Adrenal gland (tissue), 12 donors: ENCODE measurements around the gene CRIP1. TPM values are rescaled to one million over a fixed set of nuclear protein-coding genes. Genes with fewer than 3 reads are reported as not detected.

Experiments used
- DNase-seq, 7 donors: peaks; one replicate each; pipeline ENCODE4 v3.0.0-alpha.2; 2019 to 2020
- H3K27ac ChIP-seq, 5 donors: fragments of 200-600 bp; sonication (generic) in 4 of 5; 1 replicate in 3 of 5; 2 replicates in 2 of 5; pipeline versions ENCODE4 v1.5.1 to v1.8.0; 2016 to 2020; ENCODE audit warnings: mild to moderate bottlenecking in 1 of 5
- H3K27me3 ChIP-seq: fragments of 200-600 bp; 2 replicates; pipeline ENCODE4 v1.8.0; 2021
- H3K36me3 ChIP-seq, 2 donors: fragments of 200-600 bp; replicated peaks in 1 of 2; 1 replicate in 1 of 2; 2 replicates in 1 of 2; pipeline versions ENCODE4 v1.5.1 to v1.8.0; 2018 to 2022
- H3K4me1 ChIP-seq, 2 donors: fragments of 200-600 bp; replicated peaks in 1 of 2; 1 replicate in 1 of 2; 2 replicates in 1 of 2; pipeline versions ENCODE4 v1.5.1 to v1.8.0; 2018 to 2021
- H3K4me3 ChIP-seq, 4 donors: fragments of 200-600 bp; sonication (generic) in 3 of 4; one replicate each; pipeline ENCODE4 v1.5.1; 2016 to 2018
- H3K9me3 ChIP-seq, 3 donors: fragments of 200-600 bp; sonication (generic) in 1 of 3; replicated peaks in 1 of 3; 1 replicate in 2 of 3; 2 replicates in 1 of 3; pipeline versions ENCODE4 v1.5.1 to v1.8.0; 2016 to 2021
- CTCF ChIP-seq, 6 experiments: fragments of 450-650 bp in 4 of 6; fragments of 200-600 bp in 2 of 6; sonication (generic) in 1 of 6; IDR thresholded peaks; 1 replicate in 5 of 6; 2 replicates in 1 of 6; pipeline versions ENCODE4 v1.5.1 to v1.8.0; 2016 to 2021; ENCODE audit warnings: antibody characterized with exemption in 6 of 6, mild to moderate bottlenecking in 2 of 6, moderate library complexity in 1 of 6
- POLR2A ChIP-seq, 2 donors: fragments of 450-650 bp; IDR thresholded peaks; one replicate each; pipeline ENCODE4 v1.6.1; 2017; ENCODE audit warnings: antibody characterized with exemption in 2 of 2, mild to moderate bottlenecking in 2 of 2, moderate library complexity in 1 of 2
- WGBS, 4 donors: extraction: QIAGEN DNeasy Blood & Tissue Kit in 2 of 4; methylation state at CpG; one replicate each; pipeline versions ENCODE4 v1.1.5 to v1.1.7; 2013 to 2017; 5-methylcytosine and 5-hydroxymethylcytosine counted together
- intact Hi-C, 2 donors: fragments of 100-400 bp; cut with DNase I; formaldehyde crosslinking; loops; one replicate each; pipeline versions ENCODE4 v1.14.1 to v1.15.0; 2022 to 2023
- polyA plus RNA-seq, 3 donors: library from polyadenylated mRNA; stranded (reverse); fragments of 200-250 nt in 2 of 3; fragments of 350-450 nt in 1 of 3; fragmentation: Illumina TruSeq in 1 of 3; extraction: RNeasy Lipid Tissue Mini Kit (QIAGEN cat#74804) in 1 of 3; gene quantifications; one replicate each; pipeline ENCODE4 v1.2.3, GENCODE V29; 2013 to 2014
- total RNA-seq, 9 donors: library from RNA; depleted of rRNA in 4 of 9; stranded (reverse); fragments of >200 nt in 4 of 9; fragments of 120-200 nt in 1 of 9; fragmentation: NEBNext Ultra II Directional in 1 of 9; extraction: Animal tissue kit (Norgen Biotek cat#: 25700) in 1 of 9; gene quantifications; one replicate each; pipeline versions ENCODE4 v1.1.0 to v1.2.4, GENCODE V29; 2013 to 2023
- donor health status: healthy with polysubstance abuse.
- donor health status: Bipolar disorder and iron deficiency.
- donor health status: DM: yes; HTN: yes; CAD: no.
- donor health status: DM: no; HTN: no; CAD: no.
- donor health status: DM: no; HTN: no; CAD: no.
- donor health status: DM: yes; HTN: yes; CAD: no.

CRIP1 gene
- total and polyA plus RNA-seq, 12 donors = 1.9 to 157 (median 9.3) TPM

GRCh38 chr14:105483300-105484068 lies 3.2 kb upstream of the CRIP1 start:
- H3K9me3 ChIP-seq = no peaks in the 10 kb centered on the region
- intact Hi-C loops = no loop called here
- 75 to 93% (median 78%) methylated on average over 2 to 18 of the region's 18 CpGs for WGBS, 4 donors
- no peak overlapping the region for H3K4me3 ChIP-seq
- H3K27me3 ChIP-seq = peaks cover 11% of the 10 kb centered on the region
- peak overlapping the region in 2 of 5 donors; percentile 91 for H3K27ac ChIP-seq
- H3K4me1 ChIP-seq = peaks cover 13 to 49% of the 10 kb centered on the region in 2 donors
- TF ChIP-seq CTCF (IDR thresholded peaks at IDR 0.05) (no peak), POLR2A (IDR thresholded peaks at IDR 0.05) (no peak)
- H3K36me3 ChIP-seq = no peaks in the 10 kb centered on the region
- no peak for DNase-seq

GRCh38 chr14:105484069-105484996 lies 2.4 kb upstream of the CRIP1 start:
- Histone ChIP-seq H3K4me1 (peaks cover 13 to 53% of the 10 kb centered on the region in 2 donors), H3K27me3 (peaks cover 11% of the 10 kb centered on the region), H3K27ac (peak overlapping the region in 1 of 5 donors; percentile 26), H3K36me3 (no peaks in the 10 kb centered on the region), H3K4me3 (no peak overlapping the region), H3K9me3 (no peaks in the 10 kb centered on the region)
- peak in 1 of 7 donors; percentile 80 for DNase-seq
- WGBS, 4 donors = 54 to 65% (median 58%) methylated on average over 13 to 20 of the region's 20 CpGs
- no peak for TF ChIP-seq CTCF (IDR thresholded peaks at IDR 0.05)
- TF ChIP-seq POLR2A (IDR thresholded peaks at IDR 0.05) = no peak
- intact Hi-C loops = no loop called here

- no peaks in the 10 kb centered on the region for H3K9me3 ChIP-seq
- no peaks in the 10 kb centered on the region for H3K36me3 ChIP-seq
- TF ChIP-seq CTCF (IDR thresholded peaks at IDR 0.05) (no peak), POLR2A (IDR thresholded peaks at IDR 0.05) (no peak)
- no peak for DNase-seq
- intact Hi-C loops = loop anchor here (5.0 kb wide), 2 partner anchors 38 to 113 kb away; no protein-coding TSS in a partner anchor
- no peak overlapping the region for H3K27ac ChIP-seq
- peaks cover 16 to 56% of the 10 kb centered on the region in 2 donors for H3K4me1 ChIP-seq
- 74 to 88% (median 78%) methylated on average over 5 to 16 of the region's 16 CpGs for WGBS, 4 donors
- peaks cover 11% of the 10 kb centered on the region for H3K27me3 ChIP-seq
- H3K4me3 ChIP-seq = no peak overlapping the region
Measured at GRCh38 chr14:105484997-105485393, 1.7 kb upstream of the CRIP1 start.

- H3K36me3 ChIP-seq = no peaks in the 10 kb centered on the region
- H3K27ac ChIP-seq = peak overlapping the region in 1 of 5 donors; percentile 6
- peaks cover 20 to 55% of the 10 kb centered on the region in 2 donors for H3K4me1 ChIP-seq
- no peak overlapping the region for H3K4me3 ChIP-seq
- 0 to 55% (median 38%) methylated on average over 1 to 12 of the region's 12 CpGs for WGBS, 4 donors
- peaks cover 11% of the 10 kb centered on the region for H3K27me3 ChIP-seq
- no peak for TF ChIP-seq POLR2A (IDR thresholded peaks at IDR 0.05)
- peak in 2 of 6 experiments; percentile 19 to 31 for TF ChIP-seq CTCF (IDR thresholded peaks at IDR 0.05)
- no peaks in the 10 kb centered on the region for H3K9me3 ChIP-seq
- peak in 1 of 7 donors; percentile 62 for DNase-seq
- intact Hi-C loops = loop anchor here (5.0 kb wide), 2 partner anchors 38 to 113 kb away; no protein-coding TSS in a partner anchor
Measured at GRCh38 chr14:105485739-105486162, 935 bp upstream of the CRIP1 start.
